NCI-H460 (cell line): ENCODE data around the gene PLB1. TPM values are rescaled to one million over a fixed set of nuclear protein-coding genes. Genes with fewer than 3 reads are reported as not detected.

Experiments
- DNase-seq: peaks from one replicate; pipeline ENCODE4 v3.0.0-alpha.2; 2016; ENCODE audit warnings: low read depth; ENCODE audit errors: extremely low read depth
- total RNA-seq: library from RNA; depleted of rRNA; stranded (reverse); fragments of >200 nt; shearing (Covaris generic); gene quantifications from 2 replicates; pipeline ENCODE4 v1.2.3, GENCODE V29; 2014

PLB1 gene
- total RNA-seq, 1 experiment from 2014 or later: 0.62 TPM

DNA sequence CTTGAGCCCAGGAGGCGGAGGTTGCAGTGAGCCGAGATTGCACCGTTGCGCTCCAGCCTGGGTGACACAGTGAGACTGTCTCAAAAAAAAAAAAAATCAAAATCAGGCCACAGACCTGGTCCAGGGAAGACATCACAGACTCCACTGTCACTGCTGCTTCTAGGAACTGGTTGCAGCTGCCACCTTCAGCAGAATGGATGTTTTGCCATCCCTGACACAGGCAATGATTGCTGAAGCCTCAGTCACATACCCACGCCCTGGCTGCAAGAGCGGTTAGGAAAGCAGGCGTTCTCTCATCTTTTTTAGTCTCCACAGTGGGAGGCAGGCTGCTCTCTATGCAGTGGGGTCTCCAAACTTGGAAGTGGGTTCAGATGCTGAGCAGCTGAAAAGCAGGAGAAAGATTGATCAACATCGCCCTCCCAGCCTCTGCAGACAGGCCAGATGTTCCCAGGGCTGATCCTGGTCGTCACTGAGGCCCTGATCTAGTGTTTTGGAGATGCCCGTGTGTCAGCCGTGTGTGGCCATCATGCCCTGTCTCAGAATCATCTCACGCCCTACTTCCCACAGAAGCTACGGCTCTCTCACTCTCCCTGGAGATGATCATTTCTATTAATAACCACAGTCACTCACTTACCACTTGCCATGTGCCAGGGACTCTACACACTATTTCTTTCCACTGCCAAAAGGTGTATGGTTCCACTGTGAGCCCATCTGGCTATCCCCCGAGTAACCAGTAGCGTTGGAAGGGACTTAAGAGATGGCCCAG is 91.8 kb downstream of the PLB1 start:
- DNase-seq: no peak

DNA sequence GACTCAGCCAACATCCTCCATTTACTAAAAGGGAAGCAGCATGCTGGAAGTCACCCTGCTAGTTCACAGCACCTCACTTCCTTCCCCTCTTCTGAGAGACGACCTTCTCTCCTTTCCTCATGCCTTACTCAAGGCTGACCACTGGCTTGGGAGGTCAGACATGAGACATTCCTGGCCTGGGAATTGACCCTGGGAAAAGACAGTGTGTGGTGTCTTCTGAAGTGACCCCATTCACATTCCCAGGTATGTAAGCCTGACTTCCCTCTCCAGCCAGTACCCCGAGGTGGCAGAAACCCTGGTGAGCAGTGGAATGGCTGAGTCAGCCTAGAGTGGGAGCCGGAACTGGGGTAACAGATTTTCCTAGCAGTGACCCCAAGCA is 92.4 kb downstream of the PLB1 start:
- DNase-seq: no peak

DNA sequence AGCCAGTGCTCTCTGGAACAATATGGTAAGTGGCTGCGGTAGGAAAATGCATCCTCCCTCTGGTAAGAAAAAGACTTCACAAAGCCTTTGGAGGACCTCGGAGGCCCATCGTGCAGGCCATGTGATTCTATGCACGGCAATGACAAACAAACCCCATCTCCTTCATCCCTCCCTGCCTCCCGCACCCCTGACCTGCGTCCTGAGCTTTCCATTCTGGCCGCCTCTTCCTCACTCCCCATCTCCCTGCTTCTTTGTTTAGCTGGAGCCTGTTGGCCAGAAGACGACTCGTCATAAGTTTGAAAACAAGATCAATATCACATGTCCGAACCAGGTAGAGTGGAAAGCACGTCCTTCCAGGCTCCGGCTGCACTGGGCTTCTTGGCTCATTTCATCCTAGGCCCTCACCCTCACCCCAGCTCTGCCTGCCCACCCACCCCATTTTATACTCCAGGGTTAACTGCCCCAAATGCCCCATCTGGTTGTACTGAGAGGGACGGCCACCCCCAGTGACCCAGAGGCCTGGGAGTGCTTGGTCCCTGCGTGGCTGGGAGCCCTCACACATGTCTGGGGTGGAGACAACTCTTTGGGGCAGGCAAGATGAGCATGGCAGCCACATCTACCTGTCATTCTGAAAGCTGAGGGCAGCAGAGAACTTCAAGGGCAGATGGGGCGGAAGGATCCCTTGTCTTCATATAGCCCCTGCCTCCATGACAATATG is 94.0 kb downstream of the PLB1 start:
- no peak for DNase-seq

DNA sequence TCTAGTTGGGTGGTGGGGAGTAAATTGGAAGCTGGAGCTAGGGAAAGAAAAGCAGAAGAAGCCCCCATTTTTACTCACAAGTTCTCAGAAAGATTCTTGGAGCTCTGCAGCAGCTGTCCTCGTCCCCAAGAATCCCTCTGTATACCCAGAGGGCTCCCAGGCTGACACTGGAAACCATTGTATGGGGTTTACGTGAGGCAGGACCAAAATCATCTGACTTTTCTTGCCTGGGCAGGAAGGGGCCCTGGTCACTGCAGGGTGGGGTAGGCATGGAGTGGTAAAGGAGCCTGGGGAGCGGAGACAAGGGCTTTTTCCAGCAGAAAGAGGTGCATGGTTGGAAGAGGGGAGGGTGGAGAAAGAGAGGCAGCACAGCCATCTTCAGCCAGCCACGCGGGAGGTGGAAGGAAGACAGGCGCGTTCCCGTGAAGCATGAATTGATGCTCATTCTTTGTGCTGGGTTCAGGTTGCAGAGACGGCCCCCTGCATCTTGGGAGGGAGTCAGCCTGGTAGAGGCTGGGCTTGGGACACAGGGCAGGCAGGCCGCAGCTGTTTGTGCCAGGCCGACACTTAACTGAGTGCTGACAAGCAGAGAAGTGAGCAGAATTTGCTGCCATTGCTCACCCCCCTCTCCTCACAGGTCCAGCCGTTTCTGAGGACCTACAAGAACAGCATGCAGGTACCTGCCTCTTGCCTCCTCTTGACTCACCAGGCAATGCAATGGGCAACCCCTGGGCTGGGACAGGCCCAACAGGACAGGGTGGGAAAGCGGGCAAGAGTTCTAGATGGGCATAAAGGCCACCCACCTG is 94.8 kb downstream of the PLB1 start:
- DNase-seq: no peak

DNA sequence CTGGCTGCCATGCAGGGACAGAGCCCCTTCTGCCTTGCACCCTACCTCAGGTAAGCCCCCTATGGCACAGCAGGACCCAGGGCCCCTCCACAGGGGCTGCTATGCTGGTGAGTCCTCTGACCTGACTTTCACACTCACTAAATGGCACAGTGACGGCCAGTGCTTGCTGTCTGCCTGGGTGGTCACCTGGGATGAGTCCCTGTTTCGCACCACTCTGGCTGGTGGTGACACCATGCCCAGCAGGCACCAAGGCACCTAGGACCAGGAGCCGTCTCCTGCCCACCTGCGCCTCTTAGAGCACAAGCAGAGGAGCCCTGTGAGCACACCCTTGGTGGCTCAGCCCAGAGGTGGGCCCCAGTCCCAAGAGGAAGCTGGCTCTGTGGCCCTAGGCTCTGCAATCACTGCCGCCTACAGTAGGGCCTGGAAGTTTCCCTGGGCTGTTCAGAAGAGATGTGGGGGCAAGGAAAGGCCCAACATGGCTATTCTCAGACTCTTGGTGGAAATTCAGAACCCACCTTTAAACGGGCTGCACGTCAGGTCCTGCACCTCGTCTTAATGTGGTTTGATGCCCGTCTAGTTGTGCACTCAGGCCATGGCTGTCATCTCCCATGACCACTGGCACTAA is 96.0 kb downstream of the PLB1 start:
- DNase-seq: no peak

DNA sequence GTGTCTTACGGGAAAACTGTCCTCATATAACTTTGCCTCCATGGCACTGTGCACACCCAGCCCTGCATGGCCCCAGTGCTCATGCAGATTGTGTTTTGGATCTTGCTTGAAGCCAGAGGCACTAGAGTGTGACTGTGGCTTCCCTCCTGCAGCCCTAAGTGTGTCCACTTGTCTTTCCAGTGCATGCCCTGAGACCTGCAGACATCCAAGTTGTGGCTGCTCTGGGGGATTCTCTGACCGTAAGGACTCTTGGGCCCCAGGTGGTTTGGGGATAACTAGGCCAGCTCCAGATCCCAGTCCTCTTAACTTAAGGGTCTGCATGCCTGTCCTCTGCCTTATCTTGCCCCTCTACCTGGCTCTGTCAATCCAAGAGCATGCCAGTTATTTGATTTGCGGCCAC is 96.6 kb downstream of the PLB1 start:
- no peak for DNase-seq

DNA sequence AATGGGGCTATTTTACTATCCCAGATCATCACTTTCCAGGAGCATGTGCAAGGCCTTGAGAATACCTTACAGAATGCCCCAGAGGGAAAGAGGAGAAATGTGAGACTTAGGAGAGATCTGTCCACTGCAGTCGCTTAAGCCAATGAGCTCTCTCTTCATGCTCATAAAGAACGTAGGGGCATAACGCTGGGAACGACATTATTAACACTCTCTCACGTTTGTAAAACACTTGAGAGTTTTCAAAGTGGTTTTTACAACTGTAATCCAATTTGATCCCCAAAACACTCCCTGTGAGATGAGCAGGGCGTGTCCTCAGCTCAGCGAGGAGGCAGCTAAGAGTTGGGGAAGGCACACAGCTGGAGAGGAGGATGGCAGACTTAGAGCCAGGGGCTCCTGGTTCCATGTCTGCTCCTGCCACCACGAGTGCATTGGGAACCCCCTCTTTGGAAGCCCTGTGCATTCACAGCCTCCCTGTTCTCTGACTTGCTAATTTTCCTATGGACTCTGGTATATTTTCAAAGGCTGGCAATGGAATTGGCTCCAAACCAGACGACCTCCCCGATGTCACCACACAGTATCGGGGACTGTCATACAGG is 97.4 kb downstream of the PLB1 start:
- DNase-seq: no peak

DNA sequence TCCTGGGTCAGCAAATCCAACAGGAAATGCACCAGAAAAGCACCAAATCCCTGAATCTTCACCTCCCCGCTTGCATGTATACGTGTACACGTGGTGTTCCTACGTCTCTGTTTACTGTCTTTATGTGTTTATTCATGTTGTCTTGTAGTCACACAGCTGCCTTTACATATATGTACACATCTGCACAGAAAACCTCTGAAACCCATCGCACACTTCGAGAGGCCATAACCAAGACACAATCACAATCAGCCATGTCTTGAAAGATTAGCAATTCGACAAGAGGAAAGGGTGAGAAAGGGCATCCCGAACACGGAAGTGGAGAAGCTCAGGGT is 98.1 kb downstream of the PLB1 start:
- no peak for DNase-seq

DNA sequence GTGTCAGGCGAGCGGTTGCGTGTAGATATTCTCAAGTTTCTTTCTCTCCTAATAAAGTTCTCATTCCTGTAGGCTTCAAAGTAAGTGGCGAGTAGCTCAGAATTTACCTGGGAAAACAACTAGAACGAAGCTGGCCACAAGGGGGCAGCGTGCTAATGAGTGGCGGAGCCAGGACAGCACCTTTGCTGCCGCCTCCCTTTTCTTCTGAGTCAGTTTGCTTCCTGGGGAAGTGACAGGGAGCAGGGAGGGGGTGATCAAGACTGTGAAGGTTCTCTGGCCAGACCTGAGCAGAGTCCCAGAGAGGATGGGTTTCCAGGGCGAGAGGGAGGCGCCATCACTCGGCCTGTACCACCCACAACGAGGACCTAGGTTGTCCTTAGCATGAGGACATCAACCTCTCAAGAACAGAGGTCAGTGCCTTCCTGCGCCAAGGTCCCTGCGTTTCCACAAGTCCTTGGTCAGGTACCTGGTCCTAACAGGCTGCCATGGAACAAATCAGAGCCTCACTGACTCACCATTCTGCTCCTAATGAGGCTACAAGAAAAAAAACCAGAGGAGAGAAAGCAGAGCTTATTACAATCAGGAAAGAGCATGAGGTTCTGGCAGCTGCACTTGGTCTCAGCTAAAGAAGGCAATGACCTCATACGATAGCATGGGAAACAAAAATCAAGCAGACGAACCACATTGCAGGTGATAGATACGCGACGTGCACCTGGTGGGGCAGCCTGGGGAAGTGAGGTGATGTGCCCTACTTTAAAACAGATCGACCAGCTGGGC is 98.7 kb downstream of the PLB1 start:
- DNase-seq: peak; percentile 73

DNA sequence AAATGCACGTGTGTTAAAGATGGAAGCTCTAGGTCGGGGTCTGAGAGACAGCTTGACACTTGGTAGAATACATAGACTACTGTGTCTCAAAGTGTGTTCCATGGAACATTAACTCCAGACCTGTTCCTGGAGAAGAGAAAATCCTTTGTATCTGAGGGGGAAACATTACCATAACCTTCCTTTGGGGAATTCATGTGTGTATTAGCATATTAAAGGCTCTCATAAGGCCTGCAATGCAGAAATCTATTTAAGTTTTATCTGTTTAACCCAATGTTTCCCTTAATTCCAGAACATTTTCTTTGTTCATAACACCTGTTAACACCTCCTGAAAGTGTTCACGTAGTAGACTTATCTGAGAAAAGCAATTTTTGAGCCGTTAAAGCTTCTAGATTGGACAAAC is 99.5 kb downstream of the PLB1 start:
- DNase-seq: no peak

DNA sequence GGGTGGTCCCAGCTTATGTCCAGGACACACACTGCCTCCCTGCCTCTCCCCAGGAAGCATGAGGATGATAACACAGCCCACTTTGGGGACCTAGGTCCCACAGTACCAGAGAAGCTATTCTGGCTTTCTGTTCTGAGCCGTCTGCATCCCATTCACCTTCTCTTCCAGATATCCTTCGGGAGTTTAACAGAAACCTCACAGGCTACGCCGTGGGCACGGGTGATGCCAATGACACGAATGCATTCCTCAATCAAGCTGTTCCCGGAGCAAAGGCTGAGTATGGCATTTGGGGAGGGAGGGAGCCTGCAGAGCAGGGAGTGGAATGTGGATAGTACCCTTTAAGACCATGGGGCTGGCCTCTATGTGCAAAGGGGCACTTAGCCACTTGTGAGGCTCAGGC is 102.6 kb downstream of the PLB1 start:
- no peak for DNase-seq

DNA sequence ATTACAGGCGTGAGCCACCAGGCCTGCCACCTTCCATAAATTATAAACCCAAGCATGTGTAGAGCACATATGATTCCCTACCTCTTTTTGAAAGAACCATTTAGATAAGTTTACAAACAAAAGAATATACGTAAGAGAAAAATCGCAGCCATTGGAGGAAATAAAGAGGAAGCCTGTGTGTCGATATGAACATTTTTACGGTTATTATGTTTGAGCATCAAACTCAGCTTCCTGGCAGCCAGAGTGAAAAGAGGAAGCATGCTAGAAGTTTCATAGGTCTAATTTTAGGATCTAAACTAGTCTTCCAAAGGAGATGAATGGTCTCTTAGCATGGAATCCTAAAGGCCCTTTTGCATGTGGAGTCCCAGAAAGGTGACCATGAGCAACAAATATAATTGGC is 104.3 kb downstream of the PLB1 start:
- no peak for DNase-seq

DNA sequence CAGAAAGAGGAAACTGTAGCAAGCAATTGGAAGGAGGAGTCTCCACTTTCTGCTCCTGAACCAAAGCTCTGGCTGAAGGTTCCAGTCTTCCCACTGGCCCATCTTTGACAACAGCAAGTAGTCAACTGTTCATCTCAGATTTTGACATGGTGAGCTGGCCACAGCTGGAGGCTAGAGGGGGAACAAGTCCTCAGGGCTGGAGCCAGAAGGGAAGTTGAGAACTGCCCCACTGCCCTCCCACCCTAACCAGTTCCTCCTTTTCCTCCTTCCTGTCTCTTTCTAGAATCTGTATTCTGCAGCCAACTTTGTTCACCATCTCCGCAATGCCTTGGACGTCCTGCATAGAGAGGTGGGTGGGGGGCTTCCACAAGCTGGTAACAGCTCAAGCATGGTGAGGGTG is 105.8 kb downstream of the PLB1 start:
- no peak for DNase-seq

DNA sequence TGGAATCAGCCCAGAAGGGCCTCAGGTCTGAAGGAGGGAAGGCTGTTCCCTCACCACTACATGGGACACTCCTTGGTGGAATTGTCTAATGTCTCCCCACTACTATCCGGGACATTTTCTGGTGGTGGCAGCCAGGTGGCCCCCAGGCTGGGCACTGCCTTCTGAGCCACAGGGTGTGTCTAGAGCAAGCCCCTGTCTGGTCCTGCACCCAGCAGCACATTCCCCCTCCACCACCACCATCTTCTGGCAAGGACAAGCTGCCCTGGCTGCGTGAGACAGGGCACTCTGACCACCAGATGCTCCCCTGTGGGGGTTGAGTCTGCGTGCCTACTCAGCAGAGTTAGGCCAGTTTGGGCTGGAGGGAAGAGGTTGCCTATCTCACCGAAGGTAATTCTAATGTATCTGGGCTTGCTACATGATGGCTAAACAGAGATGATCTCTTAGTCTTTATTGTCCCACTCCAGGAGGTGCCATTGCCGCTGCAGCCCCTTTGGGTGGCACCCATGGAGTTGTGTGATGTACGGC is 106.3 kb downstream of the PLB1 start:
- DNase-seq: no peak

DNA sequence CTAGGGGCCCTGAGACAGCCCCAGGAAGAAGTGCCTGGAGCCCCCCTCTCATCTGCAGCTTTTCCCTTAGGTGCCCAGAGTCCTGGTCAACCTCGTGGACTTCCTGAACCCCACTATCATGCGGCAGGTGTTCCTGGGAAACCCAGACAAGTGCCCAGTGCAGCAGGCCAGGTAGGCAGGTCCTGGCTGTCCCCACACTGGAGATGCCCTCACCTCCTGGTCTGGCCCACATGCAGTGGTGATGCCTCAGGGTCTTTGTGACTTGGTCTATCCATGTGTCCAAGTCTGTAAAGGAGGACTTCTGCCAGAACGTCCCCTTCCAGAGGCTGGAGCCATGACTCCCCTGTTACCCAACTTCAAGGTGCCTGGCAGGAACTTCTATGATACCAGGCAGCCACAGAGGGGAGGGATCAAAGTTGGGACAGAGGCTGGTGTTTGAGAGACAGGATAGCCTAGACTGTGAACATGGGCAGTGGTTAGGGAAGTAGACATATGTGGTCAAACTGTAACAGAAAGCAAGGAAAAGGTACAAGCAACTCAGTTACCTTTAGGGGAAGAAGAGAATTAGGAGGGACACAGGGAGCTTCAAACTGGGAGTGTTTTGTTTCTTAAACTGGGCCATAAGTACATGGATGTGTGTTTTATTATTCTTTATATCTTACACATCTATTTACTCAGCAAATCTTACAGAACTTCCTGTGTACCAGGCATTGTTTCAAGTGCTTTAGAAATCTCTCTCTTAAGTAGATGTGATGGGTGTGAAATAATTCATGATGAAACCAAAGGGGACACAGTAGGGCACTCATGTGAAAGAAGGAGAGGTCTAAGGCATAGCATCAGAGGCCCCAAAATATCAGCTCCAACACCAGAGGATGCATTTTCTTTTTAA is 107.1 kb downstream of the PLB1 start:
- DNase-seq: no peak

DNA sequence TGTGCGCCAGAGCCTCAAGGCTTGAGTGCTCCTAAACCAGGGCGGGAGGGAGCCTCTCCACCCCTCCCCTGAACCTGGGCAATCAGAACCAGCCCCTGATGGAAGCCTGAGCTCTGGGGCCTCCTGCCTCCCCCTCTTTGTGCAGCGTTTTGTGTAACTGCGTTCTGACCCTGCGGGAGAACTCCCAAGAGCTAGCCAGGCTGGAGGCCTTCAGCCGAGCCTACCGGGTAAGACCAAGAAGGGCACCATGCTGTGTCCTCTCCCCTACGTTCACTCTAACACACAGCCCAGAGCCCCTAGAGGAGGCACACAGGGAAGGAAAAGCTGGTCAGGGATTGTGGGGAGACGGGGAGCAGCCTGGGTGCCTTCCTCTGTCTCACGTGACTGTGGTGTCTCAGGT is 108.0 kb downstream of the PLB1 start:
- DNase-seq: no peak

DNA sequence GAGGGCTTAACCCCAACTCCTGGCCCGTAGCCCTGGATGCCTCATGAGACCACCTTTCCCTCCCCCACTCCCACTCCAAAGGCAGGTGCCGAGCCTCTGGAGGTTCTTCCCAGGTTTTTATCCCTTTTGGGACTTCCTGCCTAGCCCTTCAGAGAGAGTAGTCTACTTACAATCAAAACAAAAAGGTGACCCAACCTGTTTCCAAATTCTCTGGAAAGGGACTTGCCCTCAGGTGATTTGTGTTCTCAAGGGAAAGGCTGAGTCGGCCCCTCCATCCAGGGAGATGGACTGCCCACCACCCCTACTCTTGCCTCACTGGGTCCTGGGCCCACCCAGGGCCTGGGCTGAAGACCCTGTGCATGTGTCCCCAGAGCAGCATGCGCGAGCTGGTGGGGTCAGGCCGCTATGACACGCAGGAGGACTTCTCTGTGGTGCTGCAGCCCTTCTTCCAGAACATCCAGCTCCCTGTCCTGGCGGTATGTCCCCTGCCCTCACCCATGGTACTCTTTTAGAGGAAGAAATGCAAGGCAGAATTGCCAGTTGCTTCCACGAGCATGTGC is 108.5 kb downstream of the PLB1 start:
- no peak for DNase-seq

DNA sequence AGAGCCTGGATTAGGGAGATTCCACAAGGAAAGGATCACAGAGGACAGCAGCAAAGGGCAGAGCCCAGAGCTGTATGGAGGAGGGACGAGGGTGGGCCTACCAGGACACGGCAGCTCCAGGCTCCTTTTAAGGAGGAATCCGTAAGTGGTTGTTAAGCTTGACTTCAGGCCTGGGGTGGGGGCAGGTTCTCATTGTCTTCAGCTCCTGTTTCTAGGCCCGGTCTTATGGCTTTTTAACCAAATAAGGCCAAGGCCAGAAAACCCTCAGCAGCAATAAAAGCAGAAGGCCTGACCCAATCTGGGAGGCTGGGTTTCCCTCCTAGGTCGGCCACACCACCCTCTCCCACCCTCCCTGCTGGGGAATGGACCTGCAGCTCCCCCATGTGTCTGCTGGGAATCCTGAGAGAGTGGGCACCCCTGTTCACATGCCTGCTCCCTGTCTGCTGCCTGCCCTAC is 111.2 kb downstream of the PLB1 start:
- DNase-seq: no peak
